ENCODE results near the gene USH2A.

The USH2A gene

GRCh38 chr1:215719552-215719951 is 703.7 kb downstream of the USH2A start:
- no peak for DNase-seq

- DNase-seq, result no peak
Observed at GRCh38 chr1:215718575-215719287, 704.5 kb downstream of the USH2A start.

DNA sequence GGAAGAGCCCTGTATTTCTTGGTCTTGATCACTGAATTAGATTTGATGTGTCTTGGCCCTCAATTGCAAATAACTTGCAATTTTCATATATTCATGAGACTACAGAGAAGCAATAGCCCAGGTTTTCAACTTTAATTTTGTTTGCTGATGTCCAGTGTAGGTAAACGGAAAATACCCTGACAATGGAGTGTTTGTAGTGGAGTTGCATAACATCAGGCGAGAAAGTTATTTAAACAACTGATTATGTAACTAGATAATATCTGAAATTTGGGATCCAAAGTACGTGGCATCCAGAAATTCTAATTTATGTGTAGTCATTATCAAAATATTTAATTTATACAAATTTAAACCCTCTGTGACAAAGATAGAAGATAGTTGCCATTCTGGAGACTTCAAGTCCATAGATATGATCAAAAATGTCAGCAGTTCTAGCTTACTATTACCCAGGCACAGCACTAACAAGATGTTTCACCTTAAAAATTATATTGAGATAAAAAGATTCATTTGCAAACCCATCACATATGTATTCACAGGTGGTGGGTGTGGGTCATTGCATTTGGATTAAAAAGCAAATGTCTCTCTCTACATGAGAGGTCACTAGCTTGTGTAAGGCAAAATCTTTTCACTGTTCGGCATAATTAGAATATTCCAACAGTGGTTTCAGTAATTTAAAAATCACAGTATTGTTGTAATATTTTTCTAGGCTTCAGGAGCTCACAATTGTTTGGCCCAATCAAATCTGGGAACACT is 705.4 kb downstream of the USH2A start:
- DNase-seq, result no peak

DNA sequence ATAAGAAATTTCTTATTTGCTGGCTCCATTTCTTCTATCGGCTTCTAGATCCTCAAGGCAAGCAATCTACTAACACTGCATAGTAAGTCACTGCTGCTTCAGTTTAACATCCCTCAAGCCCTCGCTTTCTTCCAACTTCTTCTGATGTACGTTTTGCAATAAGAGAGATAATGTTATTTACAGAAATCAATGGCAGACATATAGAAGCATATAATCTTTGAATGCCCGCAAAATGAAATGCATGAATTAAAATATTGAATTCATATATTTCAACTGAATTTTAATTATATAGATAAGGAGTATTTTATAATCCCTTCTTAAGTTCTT is 712.4 kb downstream of the USH2A start:
- no peak for DNase-seq

GRCh38 chr1:215710036-215710898 is 713.0 kb downstream of the USH2A start:
- DNase-seq, result peak in 2 of 58 donors; percentile 0

DNA sequence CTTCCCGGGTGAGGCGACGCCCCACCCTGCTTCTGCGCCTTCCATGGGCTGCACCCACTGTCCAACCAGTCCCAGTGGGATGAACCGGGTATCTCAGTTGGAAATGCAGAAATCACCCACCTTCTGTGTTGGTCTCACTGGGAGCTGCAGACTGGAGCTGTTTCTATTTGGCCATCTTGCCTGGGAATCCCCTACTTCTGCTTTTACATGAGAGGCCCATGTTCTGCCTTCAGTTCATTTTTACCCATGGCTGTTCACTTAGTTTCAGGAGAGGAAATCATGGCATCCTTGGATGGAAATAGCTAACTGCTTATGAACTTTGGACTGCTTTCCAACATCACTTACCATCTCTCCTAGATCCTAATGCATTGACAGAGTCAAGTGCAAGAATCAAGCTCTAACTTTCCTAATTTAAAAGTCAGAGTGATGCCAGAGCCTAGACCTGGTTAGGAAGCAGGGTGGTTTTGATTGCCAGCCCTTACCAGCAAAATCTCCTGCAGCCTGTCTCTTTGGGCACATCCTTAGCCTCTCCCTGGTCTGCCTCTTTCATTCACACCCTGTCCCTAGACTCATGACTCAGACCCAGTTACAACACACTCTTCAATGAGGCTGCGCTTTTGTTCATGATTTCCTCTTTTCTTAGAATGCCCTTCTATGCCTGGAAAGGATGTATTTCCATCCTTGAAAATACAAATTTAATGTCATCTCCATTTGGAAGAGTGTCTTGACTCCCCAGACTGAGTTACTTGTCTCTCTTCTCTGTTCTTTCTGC is 719.0 kb downstream of the USH2A start:
- no peak for DNase-seq

- DNase-seq, result no peak
Observed at GRCh38 chr1:215682232-215682631, 741.0 kb downstream of the USH2A start.

- no peak for DNase-seq
Observed at GRCh38 chr1:215681041-215681440, 742.2 kb downstream of the USH2A start.

DNA sequence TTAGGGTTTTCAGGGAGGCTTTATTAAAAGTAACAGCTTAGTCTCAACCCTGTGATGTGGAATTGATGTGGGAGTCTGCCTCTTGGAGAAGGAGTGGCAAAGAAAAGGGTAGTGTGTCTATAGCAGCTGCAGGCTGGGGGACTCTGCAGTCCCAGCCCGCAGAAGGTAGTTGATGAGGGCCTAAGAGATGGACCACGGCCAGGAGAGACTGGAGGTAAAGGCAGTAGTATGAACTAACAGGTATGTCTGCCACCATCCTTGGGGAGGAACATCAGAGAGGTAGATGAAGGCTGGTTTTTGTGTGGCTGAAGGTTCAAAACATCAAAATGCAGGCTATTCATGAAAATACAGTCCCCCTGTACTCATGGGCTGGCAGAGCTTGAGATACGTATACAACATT is 744.0 kb downstream of the USH2A start:
- no peak for DNase-seq

- DNase-seq, result no peak
Observed at GRCh38 chr1:215677112-215677511, 746.1 kb downstream of the USH2A start.

DNA sequence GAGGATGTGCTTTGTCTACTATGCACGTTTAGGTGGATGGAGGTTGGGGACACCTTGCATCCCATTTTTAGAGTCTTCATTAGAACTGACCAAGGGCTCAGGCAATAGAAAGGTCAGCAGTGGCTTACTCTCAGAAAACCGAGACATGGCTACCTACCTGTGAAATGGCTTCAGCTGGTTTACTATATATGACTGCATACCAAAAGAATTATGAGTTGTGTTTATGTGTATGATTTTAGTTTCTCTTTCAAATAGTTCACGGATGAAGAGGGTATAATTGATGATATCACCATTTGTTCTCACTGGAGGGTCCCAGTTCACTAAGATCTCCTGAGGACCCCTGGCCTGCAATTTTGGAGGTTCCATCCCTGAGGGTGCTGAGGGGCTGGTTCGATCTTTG is 749.3 kb downstream of the USH2A start:
- no peak for DNase-seq

- DNase-seq, result no peak
Observed at GRCh38 chr1:215672482-215672881, 750.8 kb downstream of the USH2A start.

DNA sequence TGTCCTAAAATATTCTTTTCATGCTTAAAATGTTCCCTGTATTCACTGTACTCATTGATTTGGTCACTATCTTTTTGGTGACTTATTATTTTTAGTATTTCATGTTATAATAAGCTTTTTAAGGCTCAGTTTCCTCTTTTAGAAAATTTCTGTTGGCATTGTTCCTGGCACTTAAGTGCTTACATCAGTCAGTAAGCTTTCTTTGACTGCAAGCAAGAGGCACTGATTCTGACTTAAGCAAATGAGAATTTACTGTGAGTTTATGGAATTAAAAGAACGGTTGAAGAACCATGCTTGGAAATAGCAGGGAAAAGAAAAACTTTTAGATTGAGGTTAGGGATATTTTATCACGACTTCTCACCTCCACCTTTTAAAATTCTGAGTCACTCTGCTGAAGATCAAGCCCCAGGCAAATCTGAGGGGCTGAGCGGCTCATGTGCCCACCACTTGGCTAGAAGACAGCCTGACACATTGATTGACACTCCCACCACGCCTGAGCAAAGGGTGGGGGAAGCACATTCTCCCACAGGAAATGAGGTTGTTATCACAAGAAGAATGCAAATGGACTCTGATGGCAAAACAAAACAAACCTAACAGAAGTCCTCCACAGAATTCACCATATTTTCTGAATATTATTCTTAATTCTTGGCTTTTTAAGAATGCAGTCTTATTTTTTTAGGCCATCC is 753.3 kb downstream of the USH2A start:
- no peak for DNase-seq

- peak in 13 of 58 donors; percentile 0 to 18 (median 7) for DNase-seq
Observed at GRCh38 chr1:215667761-215668160, 755.5 kb downstream of the USH2A start.

- peak in 1 of 58 donors; percentile 1 for DNase-seq
Observed at GRCh38 chr1:215665215-215665614, 758.0 kb downstream of the USH2A start.

GRCh38 chr1:215661033-215661432 is 762.2 kb downstream of the USH2A start:
- DNase-seq, result no peak

GRCh38 chr1:215660259-215660658 is 763.0 kb downstream of the USH2A start:
- no peak for DNase-seq

- no peak for DNase-seq
Observed at GRCh38 chr1:215657047-215657446, 766.2 kb downstream of the USH2A start.

DNA sequence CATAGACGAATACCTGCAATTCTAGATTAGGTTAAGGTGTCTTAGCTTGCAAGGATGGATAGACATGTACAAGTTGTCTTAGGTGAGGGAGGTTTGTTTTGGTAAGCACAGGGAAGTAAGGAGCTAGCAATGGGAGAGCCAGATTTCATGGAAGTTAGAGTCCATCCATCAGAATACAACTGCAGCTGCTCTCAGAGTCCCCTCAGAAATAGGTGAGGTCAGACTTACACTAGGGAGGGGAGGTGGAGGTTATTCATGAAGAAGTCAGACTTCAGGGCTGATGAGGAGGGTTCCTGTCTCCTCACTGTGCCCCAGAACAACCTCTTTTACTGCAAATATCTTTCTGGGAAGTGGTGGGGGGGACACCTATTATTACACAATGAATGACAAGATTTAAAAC is 770.9 kb downstream of the USH2A start:
- no peak for DNase-seq

DNA sequence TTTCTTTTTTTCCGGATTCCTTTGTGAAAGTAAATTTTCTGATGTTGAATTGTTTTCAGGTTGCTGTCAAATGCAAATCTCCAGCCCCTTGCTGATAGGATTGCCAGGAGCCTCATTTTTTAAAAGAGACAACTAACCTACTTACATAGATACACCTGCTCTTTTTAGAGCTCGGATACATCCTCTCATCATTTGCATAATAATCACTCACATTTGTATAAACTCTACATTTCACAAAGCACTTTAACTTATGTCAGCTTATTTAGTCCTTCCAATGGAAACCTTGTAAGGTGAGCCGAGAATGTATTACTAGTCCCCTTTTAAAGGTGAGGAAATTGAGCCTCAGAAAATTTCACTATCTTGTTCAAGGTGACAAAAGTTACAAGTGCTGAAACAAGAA is 771.4 kb downstream of the USH2A start:
- no peak for DNase-seq

Measured in anterior cingulate cortex (tissue), 58 donors.